Neutrophil (primary cell): ENCODE results near the gene C1orf174.

Experiments
- H3K27ac ChIP-seq: fragments of 200-600 bp; sonication (generic); 2 replicates; pipeline ENCODE4 v1.5.1; 2016; ENCODE audit warnings: mild to moderate bottlenecking, moderate library complexity
- H3K27me3 ChIP-seq: fragments of 200-600 bp; sonication (generic); 2 replicates; pipeline ENCODE4 v1.6.0; 2016; ENCODE audit warnings: mild to moderate bottlenecking
- H3K36me3 ChIP-seq: fragments of 200-600 bp; sonication (generic); 2 replicates; pipeline ENCODE4 v1.5.1; 2017
- H3K4me1 ChIP-seq, 2 experiments: fragments of 200-600 bp in 1 of 2; sonication (generic) in 1 of 2; 1 replicate in 1 of 2; 2 replicates in 1 of 2; pipeline versions ENCODE4 v1.5.1 to v1.6.1; 2013 to 2016; ENCODE audit warnings: low read depth in 1 of 2, low read length in 1 of 2, mild to moderate bottlenecking in 1 of 2, moderate library complexity in 1 of 2; ENCODE audit not compliant: control insufficient read depth in 1 of 2, insufficient read depth in 1 of 2
- H3K4me3 ChIP-seq, 2 experiments: fragments of 200-600 bp in 1 of 2; sonication (generic) in 1 of 2; 1 replicate in 1 of 2; 2 replicates in 1 of 2; pipeline ENCODE4 v1.5.1; 2013 to 2016; ENCODE audit warnings: low read depth in 1 of 2, low read length in 1 of 2, mild to moderate bottlenecking in 1 of 2, moderate library complexity in 1 of 2
- H3K9me3 ChIP-seq: fragments of 200-600 bp; sonication (generic); 2 replicates; pipeline ENCODE4 v1.5.1; 2016
- CTCF ChIP-seq: fragments of 200-600 bp; sonication (generic); IDR thresholded peaks from 2 replicates; pipeline ENCODE4 v1.5.1; 2016; ENCODE audit warnings: antibody characterized with exemption

The C1orf174 gene

GRCh38 chr1:3906672-3907020 is 6.6 kb upstream of the C1orf174 start:
- no peaks in the 10 kb centered on the region for H3K9me3 ChIP-seq
- H3K36me3 ChIP-seq, result no peaks in the 10 kb centered on the region
- peaks cover 22% of the 10 kb centered on the region for H3K27me3 ChIP-seq
- H3K27ac ChIP-seq, result no peak overlapping the region
- peaks cover 3 to 7% of the 10 kb centered on the region in 2 experiments for H3K4me1 ChIP-seq
- no peak overlapping the region for H3K4me3 ChIP-seq
- TF ChIP-seq CTCF, result no peak

- Histone ChIP-seq H3K27me3 (peaks cover 16% of the 10 kb centered on the region), H3K27ac (no peak overlapping the region), H3K9me3 (no peaks in the 10 kb centered on the region), H3K36me3 (no peaks in the 10 kb centered on the region), H3K4me1 (peaks cover 7 to 8% of the 10 kb centered on the region in 2 experiments), H3K4me3 (no peak overlapping the region)
- TF ChIP-seq CTCF, result no peak
Measured at GRCh38 chr1:3905953-3906671, 6.0 kb upstream of the C1orf174 start.

- TF ChIP-seq CTCF, result no peak
- H3K27ac ChIP-seq, result no peak overlapping the region
Measured at GRCh38 chr1:3905266-3905952, 5.3 kb upstream of the C1orf174 start.

GRCh38 chr1:3904843-3905185 is 4.7 kb upstream of the C1orf174 start:
- peaks cover 3% of the 10 kb centered on the region for H3K27me3 ChIP-seq
- no peaks in the 10 kb centered on the region for H3K36me3 ChIP-seq
- no peaks in the 10 kb centered on the region for H3K9me3 ChIP-seq
- peaks cover 4 to 12% of the 10 kb centered on the region in 2 experiments for H3K4me1 ChIP-seq
- no peak overlapping the region for H3K4me3 ChIP-seq
- no peak for TF ChIP-seq CTCF
- H3K27ac ChIP-seq, result no peak overlapping the region

More at GRCh38 chr1:3905266-3905952, 5.3 kb upstream of the C1orf174 start:
- H3K4me3 ChIP-seq, result no peak overlapping the region
- H3K4me1 ChIP-seq, result peaks cover 4 to 12% of the 10 kb centered on the region in 2 experiments
- H3K27me3 ChIP-seq, result peaks cover 9% of the 10 kb centered on the region
- no peaks in the 10 kb centered on the region for H3K9me3 ChIP-seq
- H3K36me3 ChIP-seq, result no peaks in the 10 kb centered on the region

- Histone ChIP-seq H3K4me3 (no peak overlapping the region), H3K4me1 (peaks cover 10 to 17% of the 10 kb centered on the region in 2 experiments), H3K36me3 (no peaks in the 10 kb centered on the region), H3K27ac (no peak overlapping the region), H3K9me3 (no peaks in the 10 kb centered on the region), H3K27me3 (no peaks in the 10 kb centered on the region)
- TF ChIP-seq CTCF, result no peak
Measured at GRCh38 chr1:3904006-3904842, 4.2 kb upstream of the C1orf174 start.
